Heart left ventricle (tissue), 16 donors: ENCODE results near the gene MLST8. TPM values are rescaled to one million over a fixed set of nuclear protein-coding genes. Genes with fewer than 3 reads are reported as not detected.
A peak's percentile ranks its signal among the peaks of the same experiment; 100 is the strongest.

Experiments used
- ATAC-seq, 4 donors: fragments of 200-7000 bp; cut with Tn5 transposase; one replicate each; pipeline ENCODE4 v1.9.1; 2020 to 2022; ENCODE audit warnings: moderate library complexity in 4 of 4, mild to moderate bottlenecking in 3 of 4, moderate number of reproducible peaks in 1 of 4
- DNase-seq, 5 donors: peaks; one replicate each; pipeline ENCODE4 v3.0.0-alpha.2; 2020
- H3K27ac ChIP-seq, 12 donors: fragments of 200-600 bp; sonication (generic) in 4 of 12; one replicate each; pipeline versions ENCODE4 v1.5.0 to v1.8.0; 2016 to 2022; ENCODE audit warnings: mild to moderate bottlenecking in 2 of 12
- H3K27me3 ChIP-seq, 9 donors: fragments of 200-600 bp; sonication (generic) in 2 of 9; one replicate each; pipeline versions ENCODE4 v1.5.1 to v1.8.0; 2016 to 2022; ENCODE audit warnings: mild to moderate bottlenecking in 3 of 9
- H3K36me3 ChIP-seq, 9 donors: fragments of 200-600 bp; sonication (generic) in 2 of 9; one replicate each; pipeline versions ENCODE4 v1.5.0 to v1.8.0; 2018 to 2022; ENCODE audit warnings: mild to moderate bottlenecking in 2 of 9
- H3K4me1 ChIP-seq, 12 donors: fragments of 200-600 bp; sonication (generic) in 4 of 12; one replicate each; pipeline versions ENCODE4 v1.5.0 to v1.8.0; 2016 to 2022; ENCODE audit warnings: mild to moderate bottlenecking in 3 of 12
- H3K4me3 ChIP-seq, 12 donors: fragments of 200-600 bp; sonication (generic) in 4 of 12; one replicate each; pipeline versions ENCODE4 v1.5.0 to v1.8.0; 2017 to 2022; ENCODE audit warnings: mild to moderate bottlenecking in 9 of 12, moderate library complexity in 4 of 12
- H3K9me3 ChIP-seq, 12 donors: fragments of 200-600 bp; sonication (generic) in 4 of 12; one replicate each; pipeline versions ENCODE4 v1.5.0 to v1.8.0; 2016 to 2022; ENCODE audit warnings: mild to moderate bottlenecking in 1 of 12
- POLR2A ChIP-seq, 2 donors: fragments of 450-650 bp; IDR thresholded peaks; one replicate each; pipeline ENCODE4 v1.6.1; 2017; ENCODE audit warnings: antibody characterized with exemption in 2 of 2, mild to moderate bottlenecking in 2 of 2, moderate library complexity in 2 of 2
- WGBS, 4 donors: extraction: QIAGEN DNeasy Blood & Tissue Kit in 2 of 4; methylation state at CpG; one replicate each; pipeline versions ENCODE4 v1.1.5 to v1.1.7; 2013 to 2018; 5-methylcytosine and 5-hydroxymethylcytosine counted together
- intact Hi-C, 10 donors: fragments of 100-400 bp; cut with DNase I; formaldehyde crosslinking; loops; one replicate each; pipeline versions ENCODE4 v1.11.1 to v1.14.2; 2022
- polyA plus RNA-seq, 2 donors: library from polyadenylated mRNA; stranded (reverse); fragments of 200-250 nt; gene quantifications; one replicate each; pipeline ENCODE4 v1.2.3, GENCODE V29; 2013
- total RNA-seq, 9 donors: library from RNA; depleted of rRNA in 2 of 9; stranded (reverse); fragments of >200 nt in 2 of 9; fragmentation: NEBNext Ultra II Directional in 3 of 9; extraction: Animal tissue kit (Norgen Biotek cat#: 25700) in 3 of 9; gene quantifications; one replicate each; pipeline versions ENCODE4 v1.1.0 to v1.2.4, GENCODE V29; 2016 to 2023
- TF ChIP-seq, protein P1 (sequence below), 12 donors: fragments of 200-600 bp; sonication (generic) in 4 of 12; IDR thresholded peaks; one replicate each; pipeline versions ENCODE4 v1.5.0 to v1.8.0; 2018 to 2022; ENCODE audit warnings: antibody characterized with exemption in 12 of 12, mild to moderate bottlenecking in 5 of 12
- donor health status: ischemic (EF 13 %, LVEDD 7.1; RV severe dilation, severe dysfunction).
- donor health status: healthy with polysubstance abuse.
- donor health status: DM: no; HTN: yes; CAD: no.
- donor health status: DM: no; HTN: no; CAD: no.
- donor health status: ischemic (EF 25% LVEDD 6.9; RV normal size, moderate dysfunction).
- donor health status: ischemic (EF 25% LVEDD 5.7; RV mildly dilated, moderate dysfunction).
- donor health status: healthy.
- donor health status: DM: yes; HTN: yes; CAD: no.
- donor health status: ischemic (EF 35%, LVEDD 5.7; RV mildly dilated, moderate dysfunction).
- donor health status: nonischemic (EF 11% LVEDD 7.7; RV severe dilation, severe dysfunction).
- donor health status: DM: yes; HTN: yes; CAD: no.
- donor health status: PGD.
- donor health status: ischemic (EF 29% LVEDD 5.4; RV normal size, mild dysfunction).
- donor health status: nonischemic (EF 23%, LVEDD 6.1; RV moderate dilation, normal function).

MLST8 gene
- total and polyA plus RNA-seq, 11 donors: 19.8 to 49.0 (median 23.5) TPM

DNA sequence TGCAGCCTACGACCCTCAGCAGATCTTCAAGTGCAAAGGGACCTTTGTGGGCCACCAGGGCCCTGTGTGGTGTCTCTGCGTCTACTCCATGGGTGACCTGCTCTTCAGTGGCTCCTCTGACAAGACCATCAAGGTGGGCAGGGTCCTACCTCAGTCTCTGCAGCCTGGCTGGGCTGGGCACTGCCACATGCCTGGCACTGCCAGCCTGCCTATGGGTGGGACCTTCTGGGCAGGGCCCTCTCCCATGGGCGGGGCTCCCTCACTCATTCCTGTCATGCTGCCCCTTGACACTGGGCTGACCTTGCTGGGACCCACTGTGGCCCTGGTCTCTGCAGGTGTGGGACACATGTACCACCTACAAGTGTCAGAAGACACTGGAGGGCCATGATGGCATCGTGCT, 31.3 kb upstream of the MLST8 start:
- 94 to 100% (median 95%) methylated on average over 2 to 4 of the region's 4 CpGs for WGBS, 4 donors
- H3K4me1 ChIP-seq: peaks cover 0 to 7% (median 0%) of the 10 kb centered on the region in 12 donors
- ATAC-seq: no peak

DNA sequence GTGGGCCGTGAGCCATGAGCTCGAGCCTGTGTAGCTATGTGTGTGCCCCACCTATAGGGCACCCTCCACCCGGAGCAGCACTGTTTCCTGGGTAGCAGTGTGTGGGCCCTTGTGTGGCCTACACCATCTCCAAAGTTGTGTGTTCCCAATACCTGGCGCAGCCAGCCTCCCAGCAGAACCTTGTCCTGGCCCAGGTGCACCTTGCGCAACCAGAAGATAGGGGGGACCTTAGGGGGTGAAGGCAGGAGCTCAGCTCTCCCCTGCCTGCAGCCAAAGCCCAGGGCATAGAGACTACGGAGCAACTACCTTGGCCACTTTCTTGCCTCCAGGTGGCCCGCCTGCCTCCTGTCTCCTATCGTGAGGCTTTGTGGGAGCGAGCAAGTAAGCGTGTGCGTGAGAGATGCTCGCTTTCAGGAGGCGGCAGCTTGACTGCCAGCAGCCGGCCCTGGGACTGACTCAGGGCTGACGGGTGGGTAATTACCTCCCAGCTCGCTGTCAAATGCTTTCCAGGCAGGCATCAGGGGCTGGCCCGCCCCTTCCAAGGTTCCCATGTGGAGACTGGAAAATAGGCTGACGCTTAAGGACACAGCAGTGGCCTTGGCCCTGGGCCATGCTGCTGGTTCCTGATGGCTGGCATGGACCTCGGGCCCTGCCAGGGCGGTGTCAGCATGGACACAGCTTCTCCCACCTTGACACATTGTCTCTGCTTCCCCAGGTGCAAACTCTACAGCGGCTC, 30.7 kb upstream of the MLST8 start:
- WGBS, 4 donors: 85 to 92% (median 89%) methylated on average over 17 to 21 of the region's 21 CpGs
- DNase-seq: no peak
- Histone ChIP-seq H3K36me3 (peaks cover 0 to 74% (median 55%) of the 10 kb centered on the region in 9 donors), H3K27me3 (no peaks in the 10 kb centered on the region), H3K27ac (no peak overlapping the region), H3K4me3 (no peak overlapping the region), H3K4me1 (peaks cover 0 to 4% (median 0%) of the 10 kb centered on the region in 12 donors), H3K9me3 (no peaks in the 10 kb centered on the region)
- no peak for TF ChIP-seq POLR2A (IDR thresholded peaks at IDR 0.05)
- TF ChIP-seq, protein P1, sequence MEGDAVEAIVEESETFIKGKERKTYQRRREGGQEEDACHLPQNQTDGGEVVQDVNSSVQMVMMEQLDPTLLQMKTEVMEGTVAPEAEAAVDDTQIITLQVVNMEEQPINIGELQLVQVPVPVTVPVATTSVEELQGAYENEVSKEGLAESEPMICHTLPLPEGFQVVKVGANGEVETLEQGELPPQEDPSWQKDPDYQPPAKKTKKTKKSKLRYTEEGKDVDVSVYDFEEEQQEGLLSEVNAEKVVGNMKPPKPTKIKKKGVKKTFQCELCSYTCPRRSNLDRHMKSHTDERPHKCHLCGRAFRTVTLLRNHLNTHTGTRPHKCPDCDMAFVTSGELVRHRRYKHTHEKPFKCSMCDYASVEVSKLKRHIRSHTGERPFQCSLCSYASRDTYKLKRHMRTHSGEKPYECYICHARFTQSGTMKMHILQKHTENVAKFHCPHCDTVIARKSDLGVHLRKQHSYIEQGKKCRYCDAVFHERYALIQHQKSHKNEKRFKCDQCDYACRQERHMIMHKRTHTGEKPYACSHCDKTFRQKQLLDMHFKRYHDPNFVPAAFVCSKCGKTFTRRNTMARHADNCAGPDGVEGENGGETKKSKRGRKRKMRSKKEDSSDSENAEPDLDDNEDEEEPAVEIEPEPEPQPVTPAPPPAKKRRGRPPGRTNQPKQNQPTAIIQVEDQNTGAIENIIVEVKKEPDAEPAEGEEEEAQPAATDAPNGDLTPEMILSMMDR (IDR thresholded peaks at IDR 0.05): no peak
- intact Hi-C loops: no loop called here
- ATAC-seq: no peak

More for the DNA sequence above, 31.3 kb upstream of the MLST8 start:
- intact Hi-C loops: no loop called here
- Histone ChIP-seq H3K36me3 (peaks cover 0 to 77% (median 55%) of the 10 kb centered on the region in 9 donors), H3K4me3 (no peak overlapping the region), H3K27me3 (no peaks in the 10 kb centered on the region), H3K9me3 (no peaks in the 10 kb centered on the region), H3K27ac (no peak overlapping the region)
- TF ChIP-seq, protein P1 (IDR thresholded peaks at IDR 0.05): no peak
- no peak for TF ChIP-seq POLR2A (IDR thresholded peaks at IDR 0.05)
- DNase-seq: no peak

DNA sequence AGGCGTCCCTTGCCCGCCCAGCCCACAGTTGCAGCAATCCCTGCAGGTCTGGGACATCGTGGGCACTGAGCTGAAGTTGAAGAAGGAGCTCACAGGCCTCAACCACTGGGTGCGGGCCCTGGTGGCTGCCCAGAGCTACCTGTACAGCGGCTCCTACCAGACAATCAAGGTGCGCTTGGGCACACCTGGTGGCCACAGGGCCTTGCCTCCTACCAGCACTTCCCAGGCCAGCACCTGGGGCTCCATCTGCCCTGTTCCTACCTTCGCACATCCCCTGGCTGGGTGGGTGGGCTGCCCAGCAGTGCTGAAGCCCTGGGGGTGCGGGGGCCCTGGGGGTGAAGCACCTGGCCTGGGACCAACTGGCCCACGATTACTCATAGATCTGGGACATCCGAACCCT, 29.8 kb upstream of the MLST8 start:
- intact Hi-C loops: no loop called here
- Histone ChIP-seq H3K36me3 (peaks cover 0 to 71% (median 55%) of the 10 kb centered on the region in 9 donors), H3K4me3 (no peak overlapping the region), H3K27me3 (no peaks in the 10 kb centered on the region), H3K4me1 (no peaks in the 10 kb centered on the region), H3K27ac (no peak overlapping the region), H3K9me3 (no peaks in the 10 kb centered on the region)
- WGBS, 4 donors: 92 to 96% (median 94%) methylated on average over 10 of the region's 10 CpGs; no CpG with 5 or more reads in 1 of the 4 donors
- ATAC-seq: no peak
- no peak for DNase-seq
- TF ChIP-seq, protein P1 (IDR thresholded peaks at IDR 0.05): no peak
- TF ChIP-seq POLR2A (IDR thresholded peaks at IDR 0.05): no peak

DNA sequence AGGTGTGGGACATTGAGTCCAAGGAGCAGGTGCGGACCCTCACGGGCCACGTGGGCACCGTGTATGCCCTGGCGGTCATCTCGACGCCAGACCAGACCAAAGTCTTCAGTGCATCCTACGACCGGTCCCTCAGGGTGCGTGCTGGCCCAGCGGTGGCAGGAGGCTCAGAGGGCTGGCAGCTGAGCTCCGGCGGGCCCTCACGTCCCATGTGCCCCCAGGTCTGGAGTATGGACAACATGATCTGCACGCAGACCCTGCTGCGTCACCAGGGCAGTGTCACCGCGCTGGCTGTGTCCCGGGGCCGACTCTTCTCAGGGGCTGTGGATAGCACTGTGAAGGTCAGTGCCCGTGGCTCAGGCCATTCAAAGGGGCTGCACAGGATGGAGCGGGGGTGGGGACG, 29.2 kb upstream of the MLST8 start:
- H3K36me3 ChIP-seq: peaks cover 0 to 68% (median 54%) of the 10 kb centered on the region in 9 donors
- H3K4me1 ChIP-seq: no peaks in the 10 kb centered on the region
- H3K27ac ChIP-seq: no peak overlapping the region
- peak in 1 of 4 donors; percentile 11 for ATAC-seq
- no peaks in the 10 kb centered on the region for H3K9me3 ChIP-seq
- intact Hi-C loops: no loop called here
- no peak for TF ChIP-seq POLR2A (IDR thresholded peaks at IDR 0.05)
- TF ChIP-seq, protein P1 (IDR thresholded peaks at IDR 0.05): no peak
- H3K4me3 ChIP-seq: no peak overlapping the region
- H3K27me3 ChIP-seq: no peaks in the 10 kb centered on the region
- DNase-seq: no peak
- WGBS, 4 donors: 94 to 96% (median 95%) methylated on average over 9 to 23 of the region's 23 CpGs
